Mucosa of descending colon (tissue), 3 donors: ENCODE results near the gene SLAMF8. TPM values are rescaled to one million over a fixed set of nuclear protein-coding genes. Genes with fewer than 3 reads are reported as not detected.

Experiments
- ATAC-seq: fragments of 200-7000 bp; cut with Tn5 transposase; one replicate; pipeline ENCODE4 v1.9.1; 2020; ENCODE audit warnings: mild to moderate bottlenecking, moderate library complexity
- DNase-seq, 3 donors: peaks; one replicate each; pipeline ENCODE4 v3.0.0-alpha.2; 2020
- H3K36me3 ChIP-seq: fragments of 200-600 bp; one replicate; pipeline ENCODE4 v1.8.0; 2021; ENCODE audit warnings: low read depth, mild to moderate bottlenecking
- H3K4me1 ChIP-seq: fragments of 200-600 bp; one replicate; pipeline ENCODE4 v1.8.0; 2021; ENCODE audit warnings: low read depth, mild to moderate bottlenecking
- H3K4me3 ChIP-seq: fragments of 200-600 bp; one replicate; pipeline ENCODE4 v1.8.0; 2021; ENCODE audit warnings: mild to moderate bottlenecking
- H3K9me3 ChIP-seq: fragments of 200-600 bp; one replicate; pipeline ENCODE4 v1.8.0; 2021; ENCODE audit warnings: mild to moderate bottlenecking
- CTCF ChIP-seq: fragments of 200-600 bp; IDR thresholded peaks from one replicate; pipeline ENCODE4 v1.8.0; 2022; ENCODE audit warnings: antibody characterized with exemption, mild to moderate bottlenecking
- intact Hi-C, 2 donors: fragments of 100-400 bp; cut with DNase I in 1 of 2; cut with micrococcal nuclease in 1 of 2; formaldehyde crosslinking; loops; one replicate each; pipeline versions ENCODE4 v1.11.0 to v1.11.1; 2022; cut with DNase I, micrococcal nuclease
- total RNA-seq, 3 donors: library from RNA; stranded (reverse); fragmentation: NEBNext Ultra II Directional in 2 of 3; extraction: Animal tissue kit (Norgen Biotek cat#: 25700) in 2 of 3; gene quantifications; one replicate each; pipeline versions ENCODE4 v1.2.1 to v1.2.4, GENCODE V29; 2021 to 2023
- donor health status: DM: no; HTN: no; CAD: no; lungs with moderate emphysema.
- donor health status: DM: no; HTN: no; CAD: no.
- donor health status: DM: no; HTN: yes; CAD: no.

Gene SLAMF8
- total RNA-seq, 3 donors from 2014 or later = 1.7 to 8.7 (median 5.9) TPM

GRCh38 chr1:159859767-159860322 is 33.2 kb downstream of the SLAMF8 start:
- no peaks in the 10 kb centered on the region for H3K4me1 ChIP-seq
- ATAC-seq = no peak
- H3K4me3 ChIP-seq = no peak overlapping the region
- no peak for TF ChIP-seq CTCF
- H3K36me3 ChIP-seq = no peaks in the 10 kb centered on the region
- intact Hi-C loops = no loop called here
- H3K9me3 ChIP-seq = no peaks in the 10 kb centered on the region
- DNase-seq = no peak

- DNase-seq (no peak), ATAC-seq (no peak)
- Histone ChIP-seq H3K4me1 (no peaks in the 10 kb centered on the region), H3K36me3 (no peaks in the 10 kb centered on the region), H3K4me3 (no peak overlapping the region), H3K9me3 (no peaks in the 10 kb centered on the region)
- no peak for TF ChIP-seq CTCF
- intact Hi-C loops = no loop called here
Measured at GRCh38 chr1:159860456-159860855, 33.8 kb downstream of the SLAMF8 start.

- no peak overlapping the region for H3K4me3 ChIP-seq
- ATAC-seq (no peak), DNase-seq (no peak)
- no peaks in the 10 kb centered on the region for H3K4me1 ChIP-seq
- TF ChIP-seq CTCF = no peak
- H3K9me3 ChIP-seq = no peaks in the 10 kb centered on the region
- intact Hi-C loops = no loop called here
- no peaks in the 10 kb centered on the region for H3K36me3 ChIP-seq
Measured at GRCh38 chr1:159861218-159861617, 34.5 kb downstream of the SLAMF8 start.

- ATAC-seq = no peak
- intact Hi-C loops = no loop called here
- no peak overlapping the region for H3K4me3 ChIP-seq
- no peak for DNase-seq
- TF ChIP-seq CTCF = no peak
- no peaks in the 10 kb centered on the region for H3K4me1 ChIP-seq
- no peaks in the 10 kb centered on the region for H3K36me3 ChIP-seq
- no peaks in the 10 kb centered on the region for H3K9me3 ChIP-seq
Measured at GRCh38 chr1:159862031-159862430, 35.4 kb downstream of the SLAMF8 start.

- no peaks in the 10 kb centered on the region for H3K36me3 ChIP-seq
- H3K9me3 ChIP-seq = no peaks in the 10 kb centered on the region
- TF ChIP-seq CTCF = no peak
- no peaks in the 10 kb centered on the region for H3K4me1 ChIP-seq
- DNase-seq = no peak
- no peak within 1 kb of the TSS for H3K4me3 ChIP-seq
- intact Hi-C loops = no loop called here
- no peak for ATAC-seq
Measured at GRCh38 chr1:159862557-159862956, 35.9 kb downstream of the SLAMF8 start, which contains the start of gene VSIG8. Gene VSIG8 (minus strand): TSS chr1:159862657. CDS start chr1:159862521, 136 bp downstream.

GRCh38 chr1:159864262-159864661 is 37.6 kb downstream of the SLAMF8 start:
- no peaks in the 10 kb centered on the region for H3K9me3 ChIP-seq
- TF ChIP-seq CTCF = no peak
- intact Hi-C loops = no loop called here
- peaks cover 13% of the 10 kb centered on the region for H3K4me1 ChIP-seq
- H3K4me3 ChIP-seq = no peak overlapping the region
- ATAC-seq (no peak), DNase-seq (no peak)
- no peaks in the 10 kb centered on the region for H3K36me3 ChIP-seq
